ENCODE measurements around the gene PCDHA6.
A peak's percentile ranks its signal among the peaks of the same experiment; 100 is the strongest.

PCDHA6 gene

DNA sequence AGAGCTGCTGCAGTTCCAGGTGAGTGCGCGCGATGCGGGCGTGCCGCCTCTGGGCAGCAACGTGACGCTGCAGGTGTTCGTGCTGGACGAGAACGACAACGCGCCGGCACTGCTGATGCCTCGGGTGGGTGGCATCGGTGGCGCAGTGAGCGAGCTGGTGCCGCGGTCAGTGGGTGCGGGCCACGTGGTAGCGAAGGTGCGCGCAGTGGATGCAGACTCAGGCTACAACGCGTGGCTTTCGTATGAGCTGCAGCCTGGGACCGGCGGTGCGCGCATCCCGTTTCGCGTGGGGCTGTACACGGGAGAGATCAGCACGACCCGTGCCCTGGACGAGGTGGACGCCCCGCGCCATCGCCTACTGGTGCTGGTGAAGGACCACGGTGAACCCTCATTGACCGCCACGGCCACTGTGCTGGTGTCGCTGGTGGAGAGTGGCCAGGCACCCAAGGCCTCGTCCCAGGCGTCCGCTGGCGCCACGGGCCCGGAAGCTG is 24.9 kb upstream of the PCDHA6 start:
- no peak for TF ChIP-seq CREB1 (IDR thresholded peaks at IDR 0.05; ENCODE audit: low read depth)
- TF ChIP-seq NFIC (IDR thresholded peaks at IDR 0.05), result no peak
- TF ChIP-seq, protein P1, sequence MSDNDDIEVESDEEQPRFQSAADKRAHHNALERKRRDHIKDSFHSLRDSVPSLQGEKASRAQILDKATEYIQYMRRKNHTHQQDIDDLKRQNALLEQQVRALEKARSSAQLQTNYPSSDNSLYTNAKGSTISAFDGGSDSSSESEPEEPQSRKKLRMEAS (IDR thresholded peaks at IDR 0.05), result no peak

DNA sequence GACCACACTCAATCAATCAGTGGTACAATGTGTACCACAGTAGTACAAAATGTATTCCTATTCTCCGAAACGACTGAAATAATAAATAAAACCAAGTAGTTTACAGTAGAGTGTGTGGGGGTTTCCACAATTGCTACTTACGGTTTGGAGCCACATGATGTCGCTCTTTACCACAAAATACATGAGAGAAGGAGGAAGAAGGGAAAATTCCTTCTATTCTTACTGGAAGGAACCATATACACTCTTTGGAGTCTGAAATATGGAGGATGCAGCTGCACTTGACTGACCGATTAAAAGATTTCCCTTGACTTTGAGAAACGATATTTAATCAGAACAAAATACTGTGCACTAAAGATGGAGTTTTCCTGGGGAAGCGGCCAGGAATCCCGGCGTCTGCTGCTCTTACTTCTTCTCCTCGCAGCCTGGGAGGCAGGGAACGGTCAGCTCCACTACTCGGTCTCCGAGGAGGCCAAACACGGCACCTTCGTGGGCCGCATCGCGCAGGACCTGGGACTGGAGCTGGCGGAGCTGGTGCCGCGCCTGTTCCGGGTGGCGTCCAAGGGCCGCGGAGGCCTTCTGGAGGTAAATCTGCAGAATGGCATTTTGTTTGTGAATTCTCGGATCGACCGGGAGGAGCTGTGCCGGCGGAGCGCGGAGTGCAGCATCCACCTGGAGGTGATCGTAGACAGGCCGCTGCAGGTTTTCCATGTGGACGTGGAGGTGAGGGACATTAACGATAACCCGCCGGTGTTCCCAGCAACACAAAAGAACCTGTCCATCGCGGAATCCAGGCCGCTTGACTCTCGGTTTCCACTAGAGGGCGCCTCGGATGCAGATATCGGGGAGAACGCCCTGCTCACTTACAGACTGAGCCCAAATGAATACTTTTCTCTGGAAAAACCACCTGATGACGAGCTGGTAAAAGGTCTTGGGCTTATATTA is 20.7 kb upstream of the PCDHA6 start, which contains the start of gene PCDHA4:
PCDHA4 (plus strand) TSS at position 235 of the 942 bp plus-strand sequence.
- TF ChIP-seq NFIC (IDR thresholded peaks at IDR 0.05) (no peak), RAD21 (IDR thresholded peaks at IDR 0.05; ENCODE audit: low read depth) (peak; percentile 58)
- TF ChIP-seq, protein P1 (IDR thresholded peaks at IDR 0.05), result 0 out of 2 replicates have a peak, but pooled peaks have one; percentile 21

DNA sequence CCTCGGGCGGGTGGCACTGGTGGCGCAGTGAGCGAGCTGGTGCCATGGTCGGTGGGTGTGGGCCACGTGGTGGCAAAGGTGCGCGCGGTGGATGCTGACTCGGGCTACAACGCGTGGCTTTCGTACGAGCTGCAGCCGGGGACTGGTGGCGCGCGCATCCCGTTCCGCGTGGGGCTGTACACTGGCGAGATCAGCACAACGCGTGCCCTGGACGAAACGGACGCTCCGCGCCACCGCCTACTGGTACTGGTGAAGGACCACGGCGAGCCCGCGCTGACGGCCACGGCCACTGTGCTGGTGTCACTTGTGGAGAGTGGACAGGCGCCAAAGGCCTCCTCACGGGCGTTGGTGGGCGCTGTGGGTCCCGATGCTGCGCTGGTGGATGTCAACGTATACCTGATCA is 18.9 kb upstream of the PCDHA6 start:
- TF ChIP-seq RAD21 (IDR thresholded peaks at IDR 0.05; ENCODE audit: low read depth) (no peak), TAF1 (IDR thresholded peaks at IDR 0.05; ENCODE audit: low read depth) (no peak), EP300 (IDR thresholded peaks at IDR 0.05; ENCODE audit: borderline replicate concordance) (no peak), CREB1 (IDR thresholded peaks at IDR 0.05; ENCODE audit: low read depth) (no peak), EGR1 (IDR thresholded peaks at IDR 0.05) (no peak), ZBTB7A (IDR thresholded peaks at IDR 0.05; ENCODE audit: low read depth) (no peak), USF1 (IDR thresholded peaks at IDR 0.05) (no peak), TEAD4 (IDR thresholded peaks at IDR 0.05) (no peak), YY1 (IDR thresholded peaks at IDR 0.05; ENCODE audit: low read depth) (no peak), TCF12 (IDR thresholded peaks at IDR 0.05; ENCODE audit: low read depth) (no peak), FOXM1 (IDR thresholded peaks at IDR 0.05; ENCODE audit: borderline replicate concordance, low read depth) (no peak), NFIC (IDR thresholded peaks at IDR 0.05) (no peak), CEBPB (IDR thresholded peaks at IDR 0.05) (no peak)
- TF ChIP-seq, protein P1 (IDR thresholded peaks at IDR 0.05), result no peak
- TF ChIP-seq, protein P2, sequence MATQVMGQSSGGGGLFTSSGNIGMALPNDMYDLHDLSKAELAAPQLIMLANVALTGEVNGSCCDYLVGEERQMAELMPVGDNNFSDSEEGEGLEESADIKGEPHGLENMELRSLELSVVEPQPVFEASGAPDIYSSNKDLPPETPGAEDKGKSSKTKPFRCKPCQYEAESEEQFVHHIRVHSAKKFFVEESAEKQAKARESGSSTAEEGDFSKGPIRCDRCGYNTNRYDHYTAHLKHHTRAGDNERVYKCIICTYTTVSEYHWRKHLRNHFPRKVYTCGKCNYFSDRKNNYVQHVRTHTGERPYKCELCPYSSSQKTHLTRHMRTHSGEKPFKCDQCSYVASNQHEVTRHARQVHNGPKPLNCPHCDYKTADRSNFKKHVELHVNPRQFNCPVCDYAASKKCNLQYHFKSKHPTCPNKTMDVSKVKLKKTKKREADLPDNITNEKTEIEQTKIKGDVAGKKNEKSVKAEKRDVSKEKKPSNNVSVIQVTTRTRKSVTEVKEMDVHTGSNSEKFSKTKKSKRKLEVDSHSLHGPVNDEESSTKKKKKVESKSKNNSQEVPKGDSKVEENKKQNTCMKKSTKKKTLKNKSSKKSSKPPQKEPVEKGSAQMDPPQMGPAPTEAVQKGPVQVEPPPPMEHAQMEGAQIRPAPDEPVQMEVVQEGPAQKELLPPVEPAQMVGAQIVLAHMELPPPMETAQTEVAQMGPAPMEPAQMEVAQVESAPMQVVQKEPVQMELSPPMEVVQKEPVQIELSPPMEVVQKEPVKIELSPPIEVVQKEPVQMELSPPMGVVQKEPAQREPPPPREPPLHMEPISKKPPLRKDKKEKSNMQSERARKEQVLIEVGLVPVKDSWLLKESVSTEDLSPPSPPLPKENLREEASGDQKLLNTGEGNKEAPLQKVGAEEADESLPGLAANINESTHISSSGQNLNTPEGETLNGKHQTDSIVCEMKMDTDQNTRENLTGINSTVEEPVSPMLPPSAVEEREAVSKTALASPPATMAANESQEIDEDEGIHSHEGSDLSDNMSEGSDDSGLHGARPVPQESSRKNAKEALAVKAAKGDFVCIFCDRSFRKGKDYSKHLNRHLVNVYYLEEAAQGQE (IDR thresholded peaks at IDR 0.05; ENCODE audit: low read depth), result no peak

- TF ChIP-seq YY1 (IDR thresholded peaks at IDR 0.05; ENCODE audit: low read depth) (no peak), RAD21 (IDR thresholded peaks at IDR 0.05; ENCODE audit: low read depth) (peak; percentile 9; the same call in 1 of the 2 replicates)
These were observed 6.1 kb upstream of the PCDHA6 start, which contains the start of gene PCDHA5 for GRCh38 chr5:140821375-140822280. TSS of gene PCDHA5 (plus strand) at chr5:140821613.

DNA sequence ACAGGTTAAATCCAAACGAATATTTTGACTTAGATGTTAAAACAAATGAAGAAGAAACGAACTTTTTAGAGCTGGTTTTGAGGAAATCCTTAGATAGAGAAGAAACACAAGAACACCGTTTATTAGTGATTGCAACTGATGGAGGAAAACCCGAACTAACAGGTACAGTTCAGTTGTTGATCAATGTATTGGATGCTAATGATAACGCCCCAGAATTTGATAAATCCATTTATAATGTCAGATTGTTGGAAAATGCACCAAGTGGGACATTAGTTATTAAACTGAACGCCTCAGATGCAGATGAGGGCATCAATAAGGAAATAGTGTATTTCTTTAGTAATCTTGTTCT is 5.5 kb upstream of the PCDHA6 start:
- no peak for TF ChIP-seq CEBPB (IDR thresholded peaks at IDR 0.05)
- TF ChIP-seq EP300 (IDR thresholded peaks at IDR 0.05; ENCODE audit: borderline replicate concordance), result no peak
- TF ChIP-seq EGR1 (IDR thresholded peaks at IDR 0.05), result no peak
- no peak for TF ChIP-seq RAD21 (IDR thresholded peaks at IDR 0.05; ENCODE audit: low read depth)
- TF ChIP-seq, protein P1 (IDR thresholded peaks at IDR 0.05), result no peak

GRCh38 chr5:140822969-140823368 is 4.8 kb upstream of the PCDHA6 start:
- TF ChIP-seq, protein P2 (IDR thresholded peaks at IDR 0.05; ENCODE audit: low read depth), result peak; percentile 34; the same call in 1 of the 2 replicates

Measured in Ishikawa (cell line).